ENCODE data around the gene ARL15. TPM values are rescaled to one million over a fixed set of nuclear protein-coding genes. Genes with fewer than 3 reads are reported as not detected.
"Not testable (repeated sequence)": the region's sequence is repeated elsewhere in the genome, so short reads cannot be mapped to it uniquely, and the experiment has no call there.

Gene ARL15
- polyA plus RNA-seq, 2 donors: 4.0 to 7.8 TPM

GRCh38 chr5:54045077-54045792, 265.1 kb downstream of the ARL15 start:
- H3K36me3 ChIP-seq (ENCODE audit: control insufficient read depth in 2 of 2, insufficient read depth in 2 of 2, low read length in 1 of 2): no peaks in the 10 kb centered on the region
- 54 to 59% methylated on average over 4 of the region's 4 CpGs for WGBS, 2 donors
- H3K9me3 ChIP-seq (ENCODE audit: control insufficient read depth in 2 of 2, insufficient read depth in 1 of 2, low read depth in 1 of 2, low read length in 1 of 2): no peaks in the 10 kb centered on the region
- H3K4me3 ChIP-seq (ENCODE audit: low read depth in 1 of 2, low read length in 2 of 2): no peak overlapping the region
- H3K4me1 ChIP-seq (ENCODE audit: control insufficient read depth in 2 of 2, insufficient read depth in 2 of 2, low read length in 1 of 2): no peaks in the 10 kb centered on the region
- H3K27me3 ChIP-seq (ENCODE audit: control insufficient read depth in 1 of 2, insufficient read depth in 2 of 2, low read length in 2 of 2): no peaks in the 10 kb centered on the region
- H3K27ac ChIP-seq (ENCODE audit: low read depth in 2 of 2, low read length in 1 of 2): no peak overlapping the region

- H3K27me3 ChIP-seq (ENCODE audit: control insufficient read depth in 1 of 2, insufficient read depth in 2 of 2, low read length in 2 of 2); H3K9me3 ChIP-seq (ENCODE audit: control insufficient read depth in 2 of 2, insufficient read depth in 1 of 2, low read depth in 1 of 2, low read length in 1 of 2); H3K4me1 ChIP-seq (ENCODE audit: control insufficient read depth in 2 of 2, insufficient read depth in 2 of 2, low read length in 1 of 2); H3K36me3 ChIP-seq (ENCODE audit: control insufficient read depth in 2 of 2, insufficient read depth in 2 of 2, low read length in 1 of 2); H3K4me3 ChIP-seq (ENCODE audit: low read depth in 1 of 2, low read length in 2 of 2); H3K27ac ChIP-seq (ENCODE audit: low read depth in 2 of 2, low read length in 1 of 2): not testable (repeated sequence)
- 96 to 97% methylated on average over 10 of the region's 10 CpGs for WGBS, 2 donors
These were observed 266.1 kb downstream of the ARL15 start for GRCh38 chr5:54044276-54044675.

- no peak overlapping the region for H3K4me3 ChIP-seq (ENCODE audit: low read depth in 1 of 2, low read length in 2 of 2)
These were observed 269.6 kb downstream of the ARL15 start for GRCh38 chr5:54040804-54041203.

GRCh38 chr5:54040018-54040417, 270.4 kb downstream of the ARL15 start:
- Histone ChIP-seq H3K9me3 (ENCODE audit: control insufficient read depth in 2 of 2, insufficient read depth in 1 of 2, low read depth in 1 of 2, low read length in 1 of 2) (no peaks in the 10 kb centered on the region), H3K27ac (ENCODE audit: low read depth in 2 of 2, low read length in 1 of 2) (no peak overlapping the region), H3K27me3 (ENCODE audit: control insufficient read depth in 1 of 2, insufficient read depth in 2 of 2, low read length in 2 of 2) (no peaks in the 10 kb centered on the region), H3K4me1 (ENCODE audit: control insufficient read depth in 2 of 2, insufficient read depth in 2 of 2, low read length in 1 of 2) (no peaks in the 10 kb centered on the region), H3K4me3 (ENCODE audit: low read depth in 1 of 2, low read length in 2 of 2) (no peak overlapping the region), H3K36me3 (ENCODE audit: control insufficient read depth in 2 of 2, insufficient read depth in 2 of 2, low read length in 1 of 2) (no peaks in the 10 kb centered on the region)
- 79 to 90% methylated on average over 1 of the region's 1 CpG for WGBS, 2 donors

More at GRCh38 chr5:54040804-54041203, 269.6 kb downstream of the ARL15 start:
- no peaks in the 10 kb centered on the region for H3K9me3 ChIP-seq (ENCODE audit: control insufficient read depth in 2 of 2, insufficient read depth in 1 of 2, low read depth in 1 of 2, low read length in 1 of 2)
- H3K27me3 ChIP-seq (ENCODE audit: control insufficient read depth in 1 of 2, insufficient read depth in 2 of 2, low read length in 2 of 2): no peaks in the 10 kb centered on the region
- H3K4me1 ChIP-seq (ENCODE audit: control insufficient read depth in 2 of 2, insufficient read depth in 2 of 2, low read length in 1 of 2): no peaks in the 10 kb centered on the region
- no peaks in the 10 kb centered on the region for H3K36me3 ChIP-seq (ENCODE audit: control insufficient read depth in 2 of 2, insufficient read depth in 2 of 2, low read length in 1 of 2)
- H3K27ac ChIP-seq (ENCODE audit: low read depth in 2 of 2, low read length in 1 of 2): no peak overlapping the region
- WGBS, 2 donors: 61 to 74% methylated on average over 1 of the region's 1 CpG

GRCh38 chr5:54037205-54037604, 273.2 kb downstream of the ARL15 start:
- 91 to 100% methylated on average over 1 of the region's 1 CpG for WGBS, 2 donors
- no peak overlapping the region for H3K27ac ChIP-seq (ENCODE audit: low read depth in 2 of 2, low read length in 1 of 2)

GRCh38 chr5:54030981-54031380, 279.4 kb downstream of the ARL15 start:
- Histone ChIP-seq H3K27ac (ENCODE audit: low read depth in 2 of 2, low read length in 1 of 2) (no peak overlapping the region), H3K4me1 (ENCODE audit: control insufficient read depth in 2 of 2, insufficient read depth in 2 of 2, low read length in 1 of 2) (no peaks in the 10 kb centered on the region), H3K36me3 (ENCODE audit: control insufficient read depth in 2 of 2, insufficient read depth in 2 of 2, low read length in 1 of 2) (no peaks in the 10 kb centered on the region), H3K4me3 (ENCODE audit: low read depth in 1 of 2, low read length in 2 of 2) (no peak overlapping the region), H3K27me3 (ENCODE audit: control insufficient read depth in 1 of 2, insufficient read depth in 2 of 2, low read length in 2 of 2) (no peaks in the 10 kb centered on the region), H3K9me3 (ENCODE audit: control insufficient read depth in 2 of 2, insufficient read depth in 1 of 2, low read depth in 1 of 2, low read length in 1 of 2) (no peaks in the 10 kb centered on the region)
- 97% methylated on average over 3 of the region's 3 CpGs for whole genome bisulfite sequencing, 2 donors

More at GRCh38 chr5:54037205-54037604, 273.2 kb downstream of the ARL15 start:
- Histone ChIP-seq H3K9me3 (ENCODE audit: control insufficient read depth in 2 of 2, insufficient read depth in 1 of 2, low read depth in 1 of 2, low read length in 1 of 2) (no peaks in the 10 kb centered on the region), H3K27me3 (ENCODE audit: control insufficient read depth in 1 of 2, insufficient read depth in 2 of 2, low read length in 2 of 2) (no peaks in the 10 kb centered on the region), H3K4me3 (ENCODE audit: low read depth in 1 of 2, low read length in 2 of 2) (no peak overlapping the region), H3K36me3 (ENCODE audit: control insufficient read depth in 2 of 2, insufficient read depth in 2 of 2, low read length in 1 of 2) (no peaks in the 10 kb centered on the region), H3K4me1 (ENCODE audit: control insufficient read depth in 2 of 2, insufficient read depth in 2 of 2, low read length in 1 of 2) (no peaks in the 10 kb centered on the region)

GRCh38 chr5:54024466-54024865, 285.9 kb downstream of the ARL15 start:
- Histone ChIP-seq H3K4me1 (ENCODE audit: control insufficient read depth in 2 of 2, insufficient read depth in 2 of 2, low read length in 1 of 2) (no peaks in the 10 kb centered on the region), H3K36me3 (ENCODE audit: control insufficient read depth in 2 of 2, insufficient read depth in 2 of 2, low read length in 1 of 2) (no peaks in the 10 kb centered on the region), H3K27ac (ENCODE audit: low read depth in 2 of 2, low read length in 1 of 2) (no peak overlapping the region), H3K9me3 (ENCODE audit: control insufficient read depth in 2 of 2, insufficient read depth in 1 of 2, low read depth in 1 of 2, low read length in 1 of 2) (no peaks in the 10 kb centered on the region), H3K27me3 (ENCODE audit: control insufficient read depth in 1 of 2, insufficient read depth in 2 of 2, low read length in 2 of 2) (no peaks in the 10 kb centered on the region), H3K4me3 (ENCODE audit: low read depth in 1 of 2, low read length in 2 of 2) (no peak overlapping the region)
- WGBS, 2 donors: 81 to 89% methylated on average over 1 of the region's 1 CpG

- WGBS, 2 donors: 82 to 94% methylated on average over 3 of the region's 3 CpGs
- Histone ChIP-seq H3K27ac (ENCODE audit: low read depth in 2 of 2, low read length in 1 of 2) (no peak overlapping the region), H3K27me3 (ENCODE audit: control insufficient read depth in 1 of 2, insufficient read depth in 2 of 2, low read length in 2 of 2) (no peaks in the 10 kb centered on the region), H3K9me3 (ENCODE audit: control insufficient read depth in 2 of 2, insufficient read depth in 1 of 2, low read depth in 1 of 2, low read length in 1 of 2) (no peaks in the 10 kb centered on the region), H3K4me1 (ENCODE audit: control insufficient read depth in 2 of 2, insufficient read depth in 2 of 2, low read length in 1 of 2) (no peaks in the 10 kb centered on the region), H3K36me3 (ENCODE audit: control insufficient read depth in 2 of 2, insufficient read depth in 2 of 2, low read length in 1 of 2) (no peaks in the 10 kb centered on the region), H3K4me3 (ENCODE audit: low read depth in 1 of 2, low read length in 2 of 2) (no peak overlapping the region)
These were observed 288.1 kb downstream of the ARL15 start for GRCh38 chr5:54022223-54022622.

GRCh38 chr5:54021431-54022164, 288.8 kb downstream of the ARL15 start:
- no peak overlapping the region for H3K4me3 ChIP-seq (ENCODE audit: low read depth in 1 of 2, low read length in 2 of 2)
- H3K4me1 ChIP-seq (ENCODE audit: control insufficient read depth in 2 of 2, insufficient read depth in 2 of 2, low read length in 1 of 2): no peaks in the 10 kb centered on the region
- no peaks in the 10 kb centered on the region for H3K9me3 ChIP-seq (ENCODE audit: control insufficient read depth in 2 of 2, insufficient read depth in 1 of 2, low read depth in 1 of 2, low read length in 1 of 2)
- no peaks in the 10 kb centered on the region for H3K36me3 ChIP-seq (ENCODE audit: control insufficient read depth in 2 of 2, insufficient read depth in 2 of 2, low read length in 1 of 2)
- H3K27ac ChIP-seq (ENCODE audit: low read depth in 2 of 2, low read length in 1 of 2): no peak overlapping the region
- 67 to 70% methylated on average over 5 of the region's 5 CpGs for WGBS, 2 donors
- no peaks in the 10 kb centered on the region for H3K27me3 ChIP-seq (ENCODE audit: control insufficient read depth in 1 of 2, insufficient read depth in 2 of 2, low read length in 2 of 2)

GRCh38 chr5:54018438-54018837, 291.9 kb downstream of the ARL15 start:
- Histone ChIP-seq H3K36me3 (ENCODE audit: control insufficient read depth in 2 of 2, insufficient read depth in 2 of 2, low read length in 1 of 2) (no peaks in the 10 kb centered on the region), H3K4me1 (ENCODE audit: control insufficient read depth in 2 of 2, insufficient read depth in 2 of 2, low read length in 1 of 2) (no peaks in the 10 kb centered on the region), H3K27ac (ENCODE audit: low read depth in 2 of 2, low read length in 1 of 2) (no peak overlapping the region), H3K27me3 (ENCODE audit: control insufficient read depth in 1 of 2, insufficient read depth in 2 of 2, low read length in 2 of 2) (no peaks in the 10 kb centered on the region), H3K9me3 (ENCODE audit: control insufficient read depth in 2 of 2, insufficient read depth in 1 of 2, low read depth in 1 of 2, low read length in 1 of 2) (no peaks in the 10 kb centered on the region), H3K4me3 (ENCODE audit: low read depth in 1 of 2, low read length in 2 of 2) (no peak overlapping the region)
- WGBS, 2 donors: 81 to 90% methylated on average over 3 of the region's 3 CpGs

Measured in esophagus (tissue), 2 donors.